Stomach smooth muscle (tissue), 2 donors: Measurements from ENCODE around the gene DMTF1.

Experiments used
- H3K27ac ChIP-seq: one replicate; pipeline ENCODE4 v1.7.0; 2013; ENCODE audit warnings: mild to moderate bottlenecking, low read length, inconsistent platforms
- H3K27me3 ChIP-seq, 2 donors: one replicate each; pipeline ENCODE4 v1.7.0; 2013; ENCODE audit warnings: low read length in 2 of 2; ENCODE audit not compliant: insufficient read depth in 2 of 2, control insufficient read depth in 1 of 2
- H3K36me3 ChIP-seq, 2 donors: one replicate each; pipeline ENCODE4 v1.7.0; 2013; ENCODE audit warnings: low read length in 2 of 2; ENCODE audit not compliant: control insufficient read depth in 2 of 2, insufficient read depth in 2 of 2
- H3K4me1 ChIP-seq: one replicate; pipeline ENCODE4 v1.7.0; 2013; ENCODE audit warnings: low read length; ENCODE audit not compliant: control insufficient read depth, insufficient read depth
- H3K4me3 ChIP-seq, 2 donors: one replicate each; pipeline ENCODE4 v1.7.0; 2013; ENCODE audit warnings: low read length in 2 of 2
- H3K9ac ChIP-seq, 2 donors: one replicate each; pipeline ENCODE4 v1.7.0; 2013; ENCODE audit warnings: low read length in 2 of 2, mild to moderate bottlenecking in 1 of 2
- H3K9me3 ChIP-seq, 2 donors: one replicate each; pipeline ENCODE4 v1.7.0; 2013; ENCODE audit warnings: low read length in 2 of 2; ENCODE audit not compliant: control insufficient read depth in 2 of 2
- donor health status: healthy.
- donor health status: Pancreatic carcinoma.

DMTF1 gene

DNA sequence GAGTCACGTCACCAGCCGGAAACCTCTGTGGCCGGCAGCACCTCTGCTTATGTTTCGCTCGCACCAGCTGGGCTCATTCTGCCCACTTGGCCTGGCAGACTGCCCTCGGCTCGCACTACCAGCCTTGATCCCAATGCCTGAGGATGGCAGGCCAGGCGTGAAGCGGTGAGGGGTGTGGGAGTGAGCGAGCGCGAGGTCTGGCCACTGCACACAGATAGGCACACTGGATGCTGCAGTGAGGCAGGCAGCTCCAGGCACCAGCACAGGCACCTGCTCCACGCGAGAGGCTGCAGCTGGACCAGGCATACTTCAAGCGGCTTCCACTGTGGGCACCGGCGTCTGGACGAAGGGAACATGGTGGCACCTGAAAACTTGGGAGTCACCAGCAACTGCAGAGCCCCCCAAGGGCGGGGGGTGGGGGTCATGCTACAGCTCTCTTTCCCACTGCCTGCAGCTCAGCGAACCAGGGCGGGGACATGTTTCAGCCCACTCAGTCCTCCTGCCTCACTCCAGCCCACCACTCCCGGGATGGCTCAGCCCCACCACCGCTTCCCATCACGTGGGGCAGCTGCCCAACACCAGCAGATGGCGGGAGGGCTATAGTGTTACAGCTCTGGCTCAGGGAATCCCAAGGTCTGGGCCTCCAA lies 5.4 kb upstream of the DMTF1 start:
- no peak overlapping the region for H3K9ac ChIP-seq
- no peak overlapping the region for H3K27ac ChIP-seq
- no peaks in the 10 kb centered on the region for H3K27me3 ChIP-seq
- no peaks in the 10 kb centered on the region for H3K36me3 ChIP-seq
- no peaks in the 10 kb centered on the region for H3K4me1 ChIP-seq
- no peaks in the 10 kb centered on the region for H3K9me3 ChIP-seq
- H3K4me3 ChIP-seq, result no peak overlapping the region

- no peaks in the 10 kb centered on the region for H3K27me3 ChIP-seq
- H3K36me3 ChIP-seq, result no peaks in the 10 kb centered on the region
- no peak overlapping the region for H3K4me3 ChIP-seq
- H3K9me3 ChIP-seq, result no peaks in the 10 kb centered on the region
- no peak overlapping the region for H3K27ac ChIP-seq
- no peaks in the 10 kb centered on the region for H3K4me1 ChIP-seq
- no peak overlapping the region for H3K9ac ChIP-seq
Observed at GRCh38 chr7:87147500-87147899, 4.8 kb upstream of the DMTF1 start.

GRCh38 chr7:87148332-87148955 lies 3.8 kb upstream of the DMTF1 start:
- no peak overlapping the region for H3K9ac ChIP-seq
- H3K9me3 ChIP-seq, result no peaks in the 10 kb centered on the region
- no peaks in the 10 kb centered on the region for H3K4me1 ChIP-seq
- H3K27me3 ChIP-seq, result no peaks in the 10 kb centered on the region
- no peak overlapping the region for H3K27ac ChIP-seq
- no peaks in the 10 kb centered on the region for H3K36me3 ChIP-seq
- H3K4me3 ChIP-seq, result no peak overlapping the region

DNA sequence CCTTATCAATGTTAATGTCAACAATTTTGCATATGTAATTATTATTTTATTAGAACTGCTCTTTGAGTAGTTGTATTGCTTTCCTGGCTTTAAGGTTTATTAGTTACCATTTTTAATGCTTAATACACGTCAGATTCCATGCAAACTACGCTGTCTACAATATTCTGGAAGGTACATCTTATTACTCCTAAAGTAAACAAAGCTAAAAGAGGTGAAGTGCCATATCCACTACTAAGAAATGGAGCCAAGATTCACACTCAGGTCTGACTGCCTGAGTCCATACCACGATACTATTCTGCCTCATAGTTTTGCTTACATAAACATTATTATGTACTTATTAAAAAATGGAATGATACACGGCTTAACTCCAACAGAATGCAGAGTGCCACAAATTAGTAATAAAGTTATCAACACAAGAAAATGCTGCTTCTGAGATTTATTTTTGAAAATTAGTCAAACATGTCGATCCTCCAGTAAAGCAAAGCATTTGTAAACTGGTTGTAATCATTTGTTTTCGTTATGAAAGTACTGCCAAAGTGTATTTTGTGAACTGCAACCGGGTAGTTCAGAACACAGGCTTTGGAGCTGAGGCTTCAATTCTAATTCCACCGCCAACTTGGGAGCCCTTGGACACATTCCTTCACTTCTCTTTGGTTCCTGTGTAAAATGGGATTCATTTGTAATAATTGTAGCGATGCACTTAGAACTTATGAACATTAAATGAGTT lies 1.1 kb upstream of the DMTF1 start:
- no peaks in the 10 kb centered on the region for H3K9me3 ChIP-seq
- H3K27ac ChIP-seq, result peak overlapping the region; percentile 97
- H3K4me3 ChIP-seq, result peak overlapping the region; percentile 88 to 95
- H3K9ac ChIP-seq, result peak overlapping the region; percentile 97 to 98
- no peaks in the 10 kb centered on the region for H3K36me3 ChIP-seq
- H3K4me1 ChIP-seq, result peaks cover 2% of the 10 kb centered on the region
- H3K27me3 ChIP-seq, result no peaks in the 10 kb centered on the region

GRCh38 chr7:87151729-87152111 lies 533 bp upstream of the DMTF1 start:
- H3K4me1 ChIP-seq, result peaks cover 2% of the 10 kb centered on the region
- no peaks in the 10 kb centered on the region for H3K36me3 ChIP-seq
- no peaks in the 10 kb centered on the region for H3K9me3 ChIP-seq
- H3K4me3 ChIP-seq, result peak overlapping the region; percentile 88 to 95
- no peaks in the 10 kb centered on the region for H3K27me3 ChIP-seq
- peak overlapping the region; percentile 97 to 98 for H3K9ac ChIP-seq
- peak overlapping the region; percentile 97 for H3K27ac ChIP-seq

GRCh38 chr7:87152897-87153641 lies 816 bp downstream of the DMTF1 start:
- H3K27ac ChIP-seq, result peak overlapping the region; percentile 97
- no peaks in the 10 kb centered on the region for H3K9me3 ChIP-seq
- no peaks in the 10 kb centered on the region for H3K36me3 ChIP-seq
- peak overlapping the region; percentile 88 to 91 for H3K4me3 ChIP-seq
- H3K4me1 ChIP-seq, result peaks cover 2% of the 10 kb centered on the region
- peak overlapping the region; percentile 90 to 98 for H3K9ac ChIP-seq
- no peaks in the 10 kb centered on the region for H3K27me3 ChIP-seq

DNA sequence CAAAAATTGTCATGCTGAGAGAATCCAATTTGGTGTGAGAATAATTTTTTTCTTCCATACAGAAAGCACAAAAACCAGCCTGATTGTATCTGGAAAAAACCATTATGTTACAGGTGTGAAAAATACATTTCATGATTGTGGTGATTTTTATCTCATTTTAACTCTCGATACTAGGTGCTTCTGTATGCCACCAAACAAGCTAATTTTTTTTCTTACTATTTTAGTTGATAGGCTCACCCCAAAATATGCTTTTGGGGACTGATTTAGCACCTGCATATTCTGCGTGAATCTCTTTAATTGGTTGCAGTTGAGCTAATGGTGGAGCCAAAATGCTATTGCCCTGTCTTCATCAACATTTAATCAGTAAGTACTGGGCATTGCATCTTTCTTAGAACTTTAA lies 1.9 kb downstream of the DMTF1 start:
- Histone ChIP-seq H3K4me1 (peaks cover 2% of the 10 kb centered on the region), H3K4me3 (peak overlapping the region; percentile 88 to 91), H3K9me3 (no peaks in the 10 kb centered on the region), H3K36me3 (no peaks in the 10 kb centered on the region), H3K27me3 (no peaks in the 10 kb centered on the region), H3K27ac (peak overlapping the region; percentile 97), H3K9ac (peak overlapping the region in 1 of 2 donors; percentile 98)

DNA sequence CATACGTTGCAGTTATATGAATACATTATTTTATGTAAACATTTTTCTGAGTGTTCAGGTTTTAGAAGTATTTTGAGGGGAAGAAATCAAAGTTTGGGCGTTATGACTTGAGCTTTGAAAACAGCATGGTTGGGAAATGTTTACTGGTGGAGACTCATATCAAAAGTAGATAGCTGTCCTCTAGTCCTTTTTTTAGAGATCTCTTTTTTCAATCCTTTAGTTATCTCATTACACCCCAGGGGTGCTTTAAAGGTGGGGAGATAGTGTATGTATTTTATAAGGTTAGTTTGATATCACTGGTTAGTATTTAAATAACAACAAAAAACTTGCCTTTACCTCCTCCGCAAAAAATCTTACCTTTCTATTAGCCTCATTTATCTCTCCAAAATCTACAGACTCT lies 2.3 kb downstream of the DMTF1 start:
- peaks cover 2% of the 10 kb centered on the region for H3K4me1 ChIP-seq
- peak overlapping the region in 1 of 2 donors; percentile 98 for H3K9ac ChIP-seq
- H3K4me3 ChIP-seq, result peak overlapping the region; percentile 88 to 91
- H3K36me3 ChIP-seq, result no peaks in the 10 kb centered on the region
- H3K27ac ChIP-seq, result no peak overlapping the region
- H3K9me3 ChIP-seq, result no peaks in the 10 kb centered on the region
- no peaks in the 10 kb centered on the region for H3K27me3 ChIP-seq

GRCh38 chr7:87155788-87156187 lies 3.5 kb downstream of the DMTF1 start:
- Histone ChIP-seq H3K4me3 (peak overlapping the region in 1 of 2 donors; percentile 7), H3K9me3 (no peaks in the 10 kb centered on the region), H3K27ac (no peak overlapping the region), H3K36me3 (no peaks in the 10 kb centered on the region), H3K4me1 (peaks cover 2% of the 10 kb centered on the region), H3K9ac (no peak overlapping the region), H3K27me3 (no peaks in the 10 kb centered on the region)

DNA sequence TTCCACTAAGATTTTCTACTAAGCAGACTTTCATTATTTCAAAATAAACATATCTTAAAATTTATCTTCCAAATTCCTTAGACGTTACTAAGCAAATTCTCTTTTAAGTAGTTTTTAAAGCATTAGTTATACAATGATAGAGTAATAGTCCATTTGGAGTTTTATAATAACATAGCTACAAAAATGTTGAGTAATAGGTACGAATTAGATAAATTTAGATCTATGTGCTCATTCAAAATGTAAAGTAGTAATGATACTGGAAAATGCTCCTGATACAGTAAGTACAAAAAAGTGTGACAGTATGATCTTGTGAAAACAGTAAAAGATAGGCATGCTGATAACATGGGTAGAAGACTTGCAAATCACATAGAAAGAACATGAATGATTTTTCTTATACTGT lies 4.5 kb downstream of the DMTF1 start:
- Histone ChIP-seq H3K9me3 (no peaks in the 10 kb centered on the region), H3K36me3 (no peaks in the 10 kb centered on the region), H3K4me3 (no peak overlapping the region), H3K4me1 (peaks cover 2% of the 10 kb centered on the region), H3K27ac (no peak overlapping the region), H3K9ac (no peak overlapping the region), H3K27me3 (no peaks in the 10 kb centered on the region)
